GM23338 (cell line): ENCODE results near the gene RPS15.
A peak's percentile ranks its signal among the peaks of the same experiment; 100 is the strongest.

Experiments
- EZH2 ChIP-seq: fragments of 200-600 bp; sonication (generic); IDR thresholded peaks from one replicate; pipeline ENCODE4 v1.8.0; 2017; ENCODE audit warnings: antibody characterized with exemption, mild to moderate bottlenecking, low read depth; ENCODE audit not compliant: unreplicated experiment
- EZH2phosphoT487 ChIP-seq: fragments of 200-600 bp; sonication (generic); IDR thresholded peaks from one replicate; pipeline ENCODE4 v1.8.1; 2018; ENCODE audit warnings: antibody characterized with exemption; ENCODE audit not compliant: unreplicated experiment
- JUNB ChIP-seq: IDR thresholded peaks from one replicate; pipeline ENCODE4 v1.6.1; 2016; ENCODE audit warnings: antibody characterized with exemption; ENCODE audit not compliant: unreplicated experiment
- REST ChIP-seq: IDR thresholded peaks from one replicate; pipeline ENCODE4 v1.6.1; 2018; ENCODE audit warnings: antibody characterized with exemption; ENCODE audit not compliant: unreplicated experiment
- TF ChIP-seq, protein P1 (sequence below), 2 experiments: fragments of 200-600 bp in 1 of 2; sonication (generic) in 1 of 2; conservative IDR thresholded peaks; 2 replicates each; pipeline versions ENCODE4 v1.5.1 to v1.6.1; 2016 to 2017; ENCODE audit warnings: antibody characterized with exemption in 2 of 2, low read depth in 2 of 2, mild to moderate bottlenecking in 2 of 2, moderate library complexity in 1 of 2

- TF ChIP-seq, protein P1, sequence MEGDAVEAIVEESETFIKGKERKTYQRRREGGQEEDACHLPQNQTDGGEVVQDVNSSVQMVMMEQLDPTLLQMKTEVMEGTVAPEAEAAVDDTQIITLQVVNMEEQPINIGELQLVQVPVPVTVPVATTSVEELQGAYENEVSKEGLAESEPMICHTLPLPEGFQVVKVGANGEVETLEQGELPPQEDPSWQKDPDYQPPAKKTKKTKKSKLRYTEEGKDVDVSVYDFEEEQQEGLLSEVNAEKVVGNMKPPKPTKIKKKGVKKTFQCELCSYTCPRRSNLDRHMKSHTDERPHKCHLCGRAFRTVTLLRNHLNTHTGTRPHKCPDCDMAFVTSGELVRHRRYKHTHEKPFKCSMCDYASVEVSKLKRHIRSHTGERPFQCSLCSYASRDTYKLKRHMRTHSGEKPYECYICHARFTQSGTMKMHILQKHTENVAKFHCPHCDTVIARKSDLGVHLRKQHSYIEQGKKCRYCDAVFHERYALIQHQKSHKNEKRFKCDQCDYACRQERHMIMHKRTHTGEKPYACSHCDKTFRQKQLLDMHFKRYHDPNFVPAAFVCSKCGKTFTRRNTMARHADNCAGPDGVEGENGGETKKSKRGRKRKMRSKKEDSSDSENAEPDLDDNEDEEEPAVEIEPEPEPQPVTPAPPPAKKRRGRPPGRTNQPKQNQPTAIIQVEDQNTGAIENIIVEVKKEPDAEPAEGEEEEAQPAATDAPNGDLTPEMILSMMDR (conservative IDR thresholded peaks at IDR 0.05; ENCODE audit: low read depth in 2 of 2): peak in 1 of 2 experiments; percentile 20; a peak in 1 of 4 replicates
- TF ChIP-seq JUNB (no peak), EZH2 (no peak), REST (no peak), EZH2phosphoT487 (no peak)
Measured at GRCh38 chr19:1474765-1475351, 36.7 kb downstream of the RPS15 start.
